Spleen (tissue), 11 donors: ENCODE data around the gene LGI4. TPM values are rescaled to one million over a fixed set of nuclear protein-coding genes. Genes with fewer than 3 reads are reported as not detected.
"Not testable (repeated sequence)": the region's sequence is repeated elsewhere in the genome, so short reads cannot be mapped to it uniquely, and the experiment has no call there.

Source experiments
- DNase-seq: peaks from one replicate; pipeline ENCODE4 v3.0.0-alpha.2; 2020
- H3K27ac ChIP-seq, 8 donors: fragments of 200-600 bp; sonication (generic) in 7 of 8; 1 replicate in 4 of 8; 2 replicates in 4 of 8; pipeline versions ENCODE4 v1.5.0 to v1.8.0; 2016 to 2021; ENCODE audit warnings: inconsistent platforms in 4 of 8, mild to moderate bottlenecking in 4 of 8, moderate library complexity in 1 of 8
- H3K27me3 ChIP-seq, 7 donors: fragments of 200-600 bp; sonication (generic) in 6 of 7; replicated peaks in 1 of 7; 1 replicate in 4 of 7; 2 replicates in 3 of 7; pipeline versions ENCODE4 v1.5.0 to v1.8.0; 2016 to 2021; ENCODE audit warnings: inconsistent platforms in 3 of 7, mild to moderate bottlenecking in 1 of 7
- H3K36me3 ChIP-seq, 6 donors: fragments of 200-600 bp; sonication (generic) in 5 of 6; 1 replicate in 4 of 6; 2 replicates in 2 of 6; pipeline versions ENCODE4 v1.5.0 to v1.8.0; 2016 to 2021; ENCODE audit warnings: inconsistent platforms in 2 of 6
- H3K4me1 ChIP-seq, 6 donors: fragments of 200-600 bp; sonication (generic) in 5 of 6; 1 replicate in 3 of 6; 2 replicates in 3 of 6; pipeline versions ENCODE4 v1.5.0 to v1.8.0; 2016 to 2021; ENCODE audit warnings: inconsistent platforms in 3 of 6
- H3K4me3 ChIP-seq, 8 donors: fragments of 200-600 bp; sonication (generic) in 7 of 8; 1 replicate in 4 of 8; 2 replicates in 4 of 8; pipeline versions ENCODE4 v1.5.0 to v1.8.0; 2016 to 2021; ENCODE audit warnings: inconsistent platforms in 4 of 8, mild to moderate bottlenecking in 4 of 8, moderate library complexity in 2 of 8
- H3K9me3 ChIP-seq, 8 donors: fragments of 200-600 bp; sonication (generic) in 7 of 8; 1 replicate in 4 of 8; 2 replicates in 4 of 8; pipeline versions ENCODE4 v1.5.0 to v1.8.0; 2016 to 2021; ENCODE audit warnings: inconsistent platforms in 4 of 8
- CTCF ChIP-seq, 11 experiments: fragments of 200-600 bp in 7 of 11; fragments of 450-650 bp in 4 of 11; sonication (generic) in 4 of 11; IDR thresholded peaks in 8 of 11; conservative IDR thresholded peaks in 3 of 11; 1 replicate in 7 of 11; 2 replicates in 4 of 11; pipeline versions ENCODE4 v1.4.0 to v1.8.0; 2016 to 2021; ENCODE audit warnings: antibody characterized with exemption in 11 of 11, inconsistent platforms in 4 of 11, mild to moderate bottlenecking in 1 of 11
- POLR2A ChIP-seq, 3 donors: fragments of 450-650 bp; IDR thresholded peaks; one replicate each; pipeline ENCODE4 v1.5.1; 2017; ENCODE audit warnings: antibody characterized with exemption in 3 of 3, mild to moderate bottlenecking in 1 of 3
- POLR2AphosphoS5 ChIP-seq, 3 donors: sonication (generic); formaldehyde crosslinking; IDR thresholded peaks; one replicate each; pipeline ENCODE4 v1.5.1; 2017; ENCODE audit warnings: antibody characterized with exemption in 3 of 3
- whole genome bisulfite sequencing, 5 donors: extraction: QIAGEN DNeasy Blood & Tissue Kit in 3 of 5; methylation state at CpG; one replicate each; pipeline versions ENCODE4 v1.1.5 to v1.1.7; 2013 to 2018; 5-methylcytosine and 5-hydroxymethylcytosine counted together
- intact Hi-C: fragments of 100-400 bp; cut with DNase I; formaldehyde crosslinking; loops from one replicate; pipeline ENCODE4 v1.15.0; 2023; ENCODE audit warnings: low total_unique reads
- polyA plus RNA-seq, 3 donors: library from polyadenylated mRNA; stranded (reverse); fragments of 200-250 nt; gene quantifications; one replicate each; pipeline ENCODE4 v1.2.1, GENCODE V29; 2013
- total RNA-seq, 7 donors: library from RNA; depleted of rRNA in 3 of 7; stranded (reverse); fragments of >200 nt in 3 of 7; fragmentation: NEBNext Ultra II Directional in 4 of 7; extraction: Animal tissue kit (Norgen Biotek cat#: 25700) in 4 of 7; gene quantifications; one replicate each; pipeline versions ENCODE4 v1.1.0 to v1.2.1, GENCODE V29; 2016 to 2021
- donor health status: healthy with polysubstance abuse.
- donor health status: DM: no; HTN: no; CAD: no; lungs with moderate emphysema.
- donor health status: DM: no; HTN: no; CAD: no.
- donor health status: Bipolar disorder and iron deficiency.
- donor health status: healthy.
- donor health status: DM: no; HTN: no; CAD: no.
- donor health status: DM: yes; HTN: yes; CAD: no.

LGI4 gene
- total and polyA plus RNA-seq, 10 donors = 0.68 to 9.7 (median 1.6) TPM; not detected in 1

- Histone ChIP-seq H3K4me1 (peaks cover 5 to 58% (median 36%) of the 10 kb centered on the region in 6 donors), H3K36me3 (peaks cover 5 to 27% (median 20%) of the 10 kb centered on the region in 6 donors), H3K4me3 (peak overlapping the region; percentile 56 to 92 (median 72)), H3K9me3 (no peaks in the 10 kb centered on the region), H3K27ac (peak overlapping the region; percentile 77 to 98 (median 89)), H3K27me3 (peaks cover 0 to 6% (median 0%) of the 10 kb centered on the region in 7 donors)
- TF ChIP-seq CTCF (IDR thresholded peaks at IDR 0.05 in 8 of 11, conservative IDR thresholded peaks at IDR 0.05 in 3 of 11) (peak; percentile 55 to 84 (median 68)), POLR2A (IDR thresholded peaks at IDR 0.05) (no peak), POLR2AphosphoS5 (IDR thresholded peaks at IDR 0.05) (peak; percentile 52 to 65 (median 55))
- 0 to 1% (median 1%) methylated on average over 29 to 36 of the region's 36 CpGs for WGBS, 5 donors
- intact Hi-C loops = loop anchor here (5.0 to 10.0 kb wide), 2 partner anchors 51 to 113 kb away; partner anchors contain the start of gene USF2
- DNase-seq = peak; percentile 91
Observed at GRCh38 chr19:35153701-35154524, 19.1 kb upstream of the LGI4 start.

GRCh38 chr19:35153129-35153522, 18.3 kb upstream of the LGI4 start:
- H3K4me3 ChIP-seq = peak overlapping the region in 2 of 8 donors; percentile 70 to 92
- H3K27me3 ChIP-seq, DNase-seq, H3K9me3 ChIP-seq: not testable (repeated sequence)
- H3K36me3 ChIP-seq = peaks cover 4 to 19% (median 13%) of the 10 kb centered on the region in 6 donors
- H3K4me1 ChIP-seq = peaks cover 5 to 58% (median 36%) of the 10 kb centered on the region in 6 donors
- 79 to 84% (median 80%) methylated on average over 10 of the region's 10 CpGs for WGBS, 5 donors
- H3K27ac ChIP-seq = peak overlapping the region in 4 of 8 donors; percentile 36 to 98 (median 93)
- intact Hi-C loops = loop anchor here (5.0 to 10.0 kb wide), 2 partner anchors 52 to 114 kb away; partner anchors contain the start of gene USF2

GRCh38 chr19:35151273-35152065, 16.6 kb upstream of the LGI4 start:
- Histone ChIP-seq H3K4me3 (no peak overlapping the region), H3K27me3 (peaks cover 0 to 6% (median 0%) of the 10 kb centered on the region in 7 donors), H3K36me3 (peaks cover 0 to 2% (median 0%) of the 10 kb centered on the region in 6 donors), H3K4me1 (peaks cover 5 to 42% (median 31%) of the 10 kb centered on the region in 6 donors), H3K27ac (no peak overlapping the region), H3K9me3 (no peaks in the 10 kb centered on the region)
- DNase-seq = no peak
- intact Hi-C loops = loop anchor here (5.0 to 10.0 kb wide), 2 partner anchors 53 to 116 kb away; partner anchors contain the start of gene USF2
- no peak for TF ChIP-seq CTCF (IDR thresholded peaks at IDR 0.05 in 8 of 11, conservative IDR thresholded peaks at IDR 0.05 in 3 of 11)
- TF ChIP-seq POLR2A (IDR thresholded peaks at IDR 0.05) = no peak
- no peak for TF ChIP-seq POLR2AphosphoS5 (IDR thresholded peaks at IDR 0.05)
- WGBS, 5 donors = 85 to 93% (median 88%) methylated on average over 20 of the region's 20 CpGs

GRCh38 chr19:35150445-35150844, 15.6 kb upstream of the LGI4 start:
- no peaks in the 10 kb centered on the region for H3K9me3 ChIP-seq
- peaks cover 0 to 6% (median 0%) of the 10 kb centered on the region in 7 donors for H3K27me3 ChIP-seq
- TF ChIP-seq POLR2A (IDR thresholded peaks at IDR 0.05) = no peak
- no peak for TF ChIP-seq POLR2AphosphoS5 (IDR thresholded peaks at IDR 0.05)
- no peak for TF ChIP-seq CTCF (IDR thresholded peaks at IDR 0.05 in 8 of 11, conservative IDR thresholded peaks at IDR 0.05 in 3 of 11)
- 80 to 85% (median 81%) methylated on average over 2 of the region's 2 CpGs for WGBS, 5 donors
- intact Hi-C loops = loop anchor here (5.0 to 10.0 kb wide), 2 partner anchors 54 to 117 kb away; partner anchors contain the start of gene USF2
- no peak overlapping the region for H3K27ac ChIP-seq
- H3K4me1 ChIP-seq = peaks cover under 1 to 32% (median 21%) of the 10 kb centered on the region in 6 donors
- DNase-seq = no peak
- no peaks in the 10 kb centered on the region for H3K36me3 ChIP-seq
- no peak overlapping the region for H3K4me3 ChIP-seq
